Thyroid gland (tissue), 4 donors: ENCODE measurements around the gene COBLL1.

Source experiments
- POLR2A ChIP-seq, 2 donors: fragments of 450-650 bp; IDR thresholded peaks; one replicate each; pipeline ENCODE4 v1.6.1; 2017; ENCODE audit warnings: antibody characterized with exemption in 2 of 2, mild to moderate bottlenecking in 2 of 2, moderate library complexity in 1 of 2
- TF ChIP-seq, protein P1 (sequence below), 6 experiments: fragments of 200-600 bp in 3 of 6; fragments of 450-650 bp in 3 of 6; sonication (generic) in 3 of 6; IDR thresholded peaks; one replicate each; pipeline ENCODE4 v1.5.1; 2016 to 2019; ENCODE audit warnings: antibody characterized with exemption in 6 of 6, mild to moderate bottlenecking in 2 of 6, inconsistent platforms in 1 of 6, moderate library complexity in 1 of 6

DNA sequence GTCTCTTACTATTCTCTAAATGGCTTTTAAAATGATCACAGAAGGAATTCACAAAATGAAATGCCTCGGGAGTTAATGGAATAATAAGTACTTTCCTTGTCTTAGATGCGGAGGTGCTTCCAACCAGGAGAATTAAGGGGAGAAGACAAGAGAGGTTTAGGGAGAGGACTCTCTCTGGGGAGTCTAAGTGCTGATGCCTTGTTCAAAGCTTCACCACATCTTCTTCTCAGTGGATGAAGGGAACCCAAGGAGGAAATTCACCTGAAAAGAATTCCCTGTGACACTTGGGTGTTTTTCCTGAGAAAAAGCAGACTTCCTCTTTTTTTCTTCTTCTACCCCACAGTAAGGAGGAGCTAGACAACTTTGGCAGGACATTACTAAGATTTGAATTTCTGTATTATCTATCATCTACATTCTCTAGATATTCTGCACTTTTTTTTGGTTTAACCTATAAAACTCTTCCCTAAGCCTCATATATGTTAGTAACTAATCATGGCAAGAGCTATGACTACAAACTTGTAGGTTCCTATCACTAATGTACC, 150.2 kb downstream of the COBLL1 start:
- TF ChIP-seq, protein P1, sequence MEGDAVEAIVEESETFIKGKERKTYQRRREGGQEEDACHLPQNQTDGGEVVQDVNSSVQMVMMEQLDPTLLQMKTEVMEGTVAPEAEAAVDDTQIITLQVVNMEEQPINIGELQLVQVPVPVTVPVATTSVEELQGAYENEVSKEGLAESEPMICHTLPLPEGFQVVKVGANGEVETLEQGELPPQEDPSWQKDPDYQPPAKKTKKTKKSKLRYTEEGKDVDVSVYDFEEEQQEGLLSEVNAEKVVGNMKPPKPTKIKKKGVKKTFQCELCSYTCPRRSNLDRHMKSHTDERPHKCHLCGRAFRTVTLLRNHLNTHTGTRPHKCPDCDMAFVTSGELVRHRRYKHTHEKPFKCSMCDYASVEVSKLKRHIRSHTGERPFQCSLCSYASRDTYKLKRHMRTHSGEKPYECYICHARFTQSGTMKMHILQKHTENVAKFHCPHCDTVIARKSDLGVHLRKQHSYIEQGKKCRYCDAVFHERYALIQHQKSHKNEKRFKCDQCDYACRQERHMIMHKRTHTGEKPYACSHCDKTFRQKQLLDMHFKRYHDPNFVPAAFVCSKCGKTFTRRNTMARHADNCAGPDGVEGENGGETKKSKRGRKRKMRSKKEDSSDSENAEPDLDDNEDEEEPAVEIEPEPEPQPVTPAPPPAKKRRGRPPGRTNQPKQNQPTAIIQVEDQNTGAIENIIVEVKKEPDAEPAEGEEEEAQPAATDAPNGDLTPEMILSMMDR (IDR thresholded peaks at IDR 0.05), result no peak
- TF ChIP-seq POLR2A (IDR thresholded peaks at IDR 0.05), result no peak
